Kidney (tissue), 14 donors: ENCODE measurements around the gene AASS. TPM values are rescaled to one million over a fixed set of nuclear protein-coding genes. Genes with fewer than 3 reads are reported as not detected.
A peak's percentile ranks its signal among the peaks of the same experiment; 100 is the strongest.

Experiments used
- DNase-seq, 5 donors: peaks; one replicate each; pipeline ENCODE4 v3.0.0-alpha.2; 2013 to 2020
- FAIRE-seq: peaks from 2 replicates; lab custom pipeline; 2012; peaks lifted over from hg19 to GRCh38; lab: Jason Lieb, UNC
- H3K27ac ChIP-seq, 2 donors: one replicate each; pipeline ENCODE4 v1.7.0; 2013; ENCODE audit warnings: low read depth in 2 of 2, low read length in 2 of 2, inconsistent platforms in 1 of 2
- H3K27me3 ChIP-seq: one replicate; pipeline ENCODE4 v1.7.1; 2013; ENCODE audit warnings: low read length, inconsistent platforms; ENCODE audit not compliant: control insufficient read depth, insufficient read depth
- H3K36me3 ChIP-seq, 3 donors: one replicate each; pipeline versions ENCODE4 v1.7.0 to v1.7.1; 2013; ENCODE audit warnings: low read length in 3 of 3, control low read depth in 1 of 3, inconsistent platforms in 1 of 3; ENCODE audit not compliant: insufficient read depth in 3 of 3, control insufficient read depth in 2 of 3
- H3K4me1 ChIP-seq, 3 donors: one replicate each; pipeline versions ENCODE4 v1.7.0 to v1.7.1; 2013; ENCODE audit warnings: low read length in 3 of 3, inconsistent platforms in 1 of 3, low read depth in 1 of 3; ENCODE audit not compliant: control insufficient read depth in 2 of 3, insufficient read depth in 2 of 3
- H3K4me3 ChIP-seq, 3 donors: one replicate each; pipeline versions ENCODE4 v1.7.0 to v1.8.1; 2013; ENCODE audit warnings: low read length in 3 of 3, control low read depth in 1 of 3, inconsistent platforms in 1 of 3
- H3K9ac ChIP-seq, 3 donors: one replicate each; pipeline versions ENCODE4 v1.7.0 to v1.7.1; 2013; ENCODE audit warnings: low read length in 3 of 3, control low read depth in 1 of 3, inconsistent platforms in 1 of 3
- H3K9me3 ChIP-seq, 3 donors: one replicate each; pipeline versions ENCODE4 v1.7.0 to v1.7.1; 2013; ENCODE audit warnings: low read length in 3 of 3, control low read depth in 1 of 3, inconsistent platforms in 1 of 3; ENCODE audit not compliant: control insufficient read depth in 2 of 3, insufficient read depth in 1 of 3
- CTCF ChIP-seq: IDR thresholded peaks from 3 replicates; pipeline ENCODE4 v1.5.1; 2012; ENCODE audit warnings: mild to moderate bottlenecking, moderate library complexity, borderline replicate concordance; ENCODE audit not compliant: insufficient read depth; ENCODE audit errors: extremely low read depth
- intact Hi-C: fragments of 100-400 bp; cut with DNase I; formaldehyde crosslinking; loops from one replicate; pipeline ENCODE4 v1.11.1; 2022
- polyA plus RNA-seq: library from polyadenylated mRNA; stranded (reverse); fragments of 350-450 nt; fragmentation: Illumina TruSeq; extraction: RNeasy Lipid Tissue Mini Kit (QIAGEN cat#74804); gene quantifications from one replicate; pipeline ENCODE4 v1.2.3, GENCODE V29; 2014; ENCODE audit warnings: low read depth, low replicate concordance; ENCODE audit not compliant: insufficient read depth
- total RNA-seq: library from RNA; stranded (reverse); fragmentation: NEBNext Ultra II Directional; extraction: Animal tissue kit (Norgen Biotek cat#: 25700); gene quantifications from one replicate; pipeline ENCODE4 v1.2.1, GENCODE V29; 2021
- donor health status: control.
- donor health status: control.
- donor health status: control.
- donor health status: control.
- donor health status: control.
- donor health status: DM: yes; HTN: yes; CAD: no.
- donor health status: Normal renal cell carcinoma (clear cell type).

The AASS gene
- total and polyA plus RNA-seq, 2 donors from 2014 or later: 4.9 to 24.2 TPM

- TF ChIP-seq CTCF: no peak
- no peak overlapping the region for H3K4me3 ChIP-seq
- no peak overlapping the region for H3K27ac ChIP-seq
- FAIRE-seq (no peak), DNase-seq (peak in 1 of 5 donors; percentile 8)
- peaks cover 0 to 3% (median 0%) of the 10 kb centered on the region in 3 donors for H3K4me1 ChIP-seq
- intact Hi-C loops: no loop called here
- H3K27me3 ChIP-seq: no peaks in the 10 kb centered on the region
- H3K36me3 ChIP-seq: no peaks in the 10 kb centered on the region
- H3K9me3 ChIP-seq: no peaks in the 10 kb centered on the region
- H3K9ac ChIP-seq: no peak overlapping the region
Measured at GRCh38 chr7:122161628-122162027, 17.6 kb upstream of the AASS start.

DNA sequence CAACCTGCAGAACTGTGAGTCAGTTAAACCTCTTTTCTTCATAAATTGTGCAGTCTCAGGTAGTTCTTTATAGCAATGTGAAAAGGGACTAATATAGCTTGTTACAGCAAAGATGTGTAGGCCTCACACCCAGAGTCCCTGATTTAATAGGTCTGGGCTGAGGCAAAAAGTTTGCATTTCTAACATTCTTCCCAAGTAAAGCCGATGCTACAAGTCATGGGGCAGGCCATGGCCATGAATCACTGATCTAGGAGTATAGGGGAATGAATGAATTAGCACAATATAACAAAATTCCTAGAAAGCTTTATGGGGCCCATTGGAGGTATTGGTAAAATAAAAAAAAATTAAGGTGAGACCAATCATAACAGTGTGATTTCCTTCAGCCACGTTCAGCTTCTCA, 11.5 kb upstream of the AASS start:
- H3K9me3 ChIP-seq: no peaks in the 10 kb centered on the region
- no peak for FAIRE-seq
- intact Hi-C loops: no loop called here
- H3K9ac ChIP-seq: no peak overlapping the region
- peak in 1 of 5 donors; percentile 56 for DNase-seq
- no peak overlapping the region for H3K4me3 ChIP-seq
- no peak for TF ChIP-seq CTCF
- no peaks in the 10 kb centered on the region for H3K27me3 ChIP-seq
- H3K4me1 ChIP-seq: no peaks in the 10 kb centered on the region
- no peaks in the 10 kb centered on the region for H3K36me3 ChIP-seq
- H3K27ac ChIP-seq: no peak overlapping the region

DNA sequence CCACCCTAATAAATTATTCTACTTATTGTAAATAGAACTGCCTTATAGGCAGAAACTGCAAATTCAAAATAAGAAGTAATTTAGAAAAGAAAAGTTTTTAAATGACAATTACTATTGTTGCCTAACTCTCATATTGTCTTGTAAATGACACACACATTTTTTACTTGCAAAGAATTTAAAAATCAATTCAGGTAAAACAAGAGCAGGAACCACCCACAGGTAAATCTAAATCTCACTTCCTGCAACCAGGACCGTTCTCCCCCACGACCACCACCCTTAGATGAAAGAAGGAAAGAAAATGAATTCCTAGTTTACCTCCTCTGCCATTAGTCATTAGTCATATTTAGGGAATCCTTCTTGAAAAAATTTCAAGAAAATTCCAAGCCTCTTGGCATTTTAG, 4.8 kb upstream of the AASS start:
- DNase-seq: no peak
- FAIRE-seq: no peak
- TF ChIP-seq CTCF: no peak
- Histone ChIP-seq H3K27ac (no peak overlapping the region), H3K4me3 (no peak overlapping the region), H3K9ac (no peak overlapping the region), H3K4me1 (peaks cover 0 to 6% (median 4%) of the 10 kb centered on the region in 3 donors), H3K36me3 (no peaks in the 10 kb centered on the region), H3K27me3 (no peaks in the 10 kb centered on the region), H3K9me3 (no peaks in the 10 kb centered on the region)
- intact Hi-C loops: no loop called here

- Histone ChIP-seq H3K9ac (no peak overlapping the region), H3K27ac (no peak overlapping the region), H3K36me3 (no peaks in the 10 kb centered on the region), H3K4me1 (peaks cover 0 to 6% (median 6%) of the 10 kb centered on the region in 3 donors), H3K9me3 (no peaks in the 10 kb centered on the region), H3K4me3 (no peak overlapping the region), H3K27me3 (no peaks in the 10 kb centered on the region)
- DNase-seq (no peak), FAIRE-seq (no peak)
- intact Hi-C loops: no loop called here
- no peak for TF ChIP-seq CTCF
Measured at GRCh38 chr7:122148081-122148480, 4.0 kb upstream of the AASS start.
